PFSK-1 (cell line): ENCODE results near the gene SCNM1.
A peak's percentile ranks its signal among the peaks of the same experiment; 100 is the strongest.

ENCODE experiments used
- FOXP2 ChIP-seq: optimal IDR thresholded peaks from 2 replicates; pipeline ENCODE3; 2011; ENCODE audit warnings: borderline replicate concordance, control low read depth, inconsistent platforms; ENCODE audit not compliant: insufficient read depth; ENCODE audit errors: extremely low read length, extremely low read depth
- POLR2AphosphoS5 ChIP-seq: IDR thresholded peaks from 2 replicates; pipeline ENCODE4 v1.6.1; 2012; ENCODE audit warnings: low read depth, mild to moderate bottlenecking, control low read depth, low read length, moderate library complexity
- SIN3A ChIP-seq: IDR thresholded peaks from 2 replicates; pipeline ENCODE4 v1.6.1; 2012; ENCODE audit warnings: mild to moderate bottlenecking, low read length, moderate library complexity, borderline replicate concordance; ENCODE audit not compliant: insufficient read depth
- TAF1 ChIP-seq: IDR thresholded peaks from 2 replicates; pipeline ENCODE4 v1.6.1; 2012; ENCODE audit warnings: low read length, control low read depth, borderline replicate concordance; ENCODE audit not compliant: insufficient read depth
- TF ChIP-seq, protein P1 (sequence below), 2 experiments: IDR thresholded peaks; 2 replicates each; pipeline versions ENCODE4 v1.6.1 to v1.8.0; 2011 to 2012; ENCODE audit warnings: low read depth in 2 of 2, low read length in 2 of 2, control low read depth in 1 of 2, inconsistent platforms in 1 of 2, mild to moderate bottlenecking in 1 of 2, moderate library complexity in 1 of 2; ENCODE audit not compliant: insufficient read depth in 1 of 2

SCNM1 gene

GRCh38 chr1:151176514-151177045, 10.6 kb downstream of the SCNM1 start:
- TF ChIP-seq FOXP2 (no peak), TAF1 (no peak), SIN3A (no peak), POLR2AphosphoS5 (no peak)
- TF ChIP-seq, protein P1, sequence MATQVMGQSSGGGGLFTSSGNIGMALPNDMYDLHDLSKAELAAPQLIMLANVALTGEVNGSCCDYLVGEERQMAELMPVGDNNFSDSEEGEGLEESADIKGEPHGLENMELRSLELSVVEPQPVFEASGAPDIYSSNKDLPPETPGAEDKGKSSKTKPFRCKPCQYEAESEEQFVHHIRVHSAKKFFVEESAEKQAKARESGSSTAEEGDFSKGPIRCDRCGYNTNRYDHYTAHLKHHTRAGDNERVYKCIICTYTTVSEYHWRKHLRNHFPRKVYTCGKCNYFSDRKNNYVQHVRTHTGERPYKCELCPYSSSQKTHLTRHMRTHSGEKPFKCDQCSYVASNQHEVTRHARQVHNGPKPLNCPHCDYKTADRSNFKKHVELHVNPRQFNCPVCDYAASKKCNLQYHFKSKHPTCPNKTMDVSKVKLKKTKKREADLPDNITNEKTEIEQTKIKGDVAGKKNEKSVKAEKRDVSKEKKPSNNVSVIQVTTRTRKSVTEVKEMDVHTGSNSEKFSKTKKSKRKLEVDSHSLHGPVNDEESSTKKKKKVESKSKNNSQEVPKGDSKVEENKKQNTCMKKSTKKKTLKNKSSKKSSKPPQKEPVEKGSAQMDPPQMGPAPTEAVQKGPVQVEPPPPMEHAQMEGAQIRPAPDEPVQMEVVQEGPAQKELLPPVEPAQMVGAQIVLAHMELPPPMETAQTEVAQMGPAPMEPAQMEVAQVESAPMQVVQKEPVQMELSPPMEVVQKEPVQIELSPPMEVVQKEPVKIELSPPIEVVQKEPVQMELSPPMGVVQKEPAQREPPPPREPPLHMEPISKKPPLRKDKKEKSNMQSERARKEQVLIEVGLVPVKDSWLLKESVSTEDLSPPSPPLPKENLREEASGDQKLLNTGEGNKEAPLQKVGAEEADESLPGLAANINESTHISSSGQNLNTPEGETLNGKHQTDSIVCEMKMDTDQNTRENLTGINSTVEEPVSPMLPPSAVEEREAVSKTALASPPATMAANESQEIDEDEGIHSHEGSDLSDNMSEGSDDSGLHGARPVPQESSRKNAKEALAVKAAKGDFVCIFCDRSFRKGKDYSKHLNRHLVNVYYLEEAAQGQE (IDR thresholded peaks at IDR 0.05; ENCODE audit: insufficient read depth in 1 of 2, low read depth in 2 of 2, low read length in 2 of 2), result no peak

DNA sequence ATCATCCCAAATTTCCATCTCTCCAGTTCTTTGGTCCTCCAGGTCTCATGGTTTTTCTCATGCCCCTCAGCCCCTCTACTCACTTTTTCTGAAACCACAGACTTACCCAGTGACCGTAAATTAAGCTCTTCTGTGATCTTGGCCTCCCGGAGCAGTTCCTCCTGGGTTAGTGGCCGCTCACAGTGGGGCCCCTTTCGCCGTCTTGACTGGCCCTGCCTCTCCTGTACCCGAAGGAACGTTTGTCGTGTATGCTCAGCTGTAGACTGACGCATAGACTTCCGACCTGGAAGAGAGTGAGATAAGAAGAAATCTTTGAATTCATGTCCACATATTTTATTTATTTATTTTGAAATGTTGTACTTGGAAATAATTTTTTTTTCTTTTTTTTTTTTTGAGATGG, 18.3 kb downstream of the SCNM1 start:
- no peak for TF ChIP-seq SIN3A
- no peak for TF ChIP-seq FOXP2
- no peak for TF ChIP-seq POLR2AphosphoS5
- TF ChIP-seq TAF1, result no peak
- TF ChIP-seq, protein P1 (IDR thresholded peaks at IDR 0.05; ENCODE audit: insufficient read depth in 1 of 2, low read depth in 2 of 2, low read length in 2 of 2), result no peak

DNA sequence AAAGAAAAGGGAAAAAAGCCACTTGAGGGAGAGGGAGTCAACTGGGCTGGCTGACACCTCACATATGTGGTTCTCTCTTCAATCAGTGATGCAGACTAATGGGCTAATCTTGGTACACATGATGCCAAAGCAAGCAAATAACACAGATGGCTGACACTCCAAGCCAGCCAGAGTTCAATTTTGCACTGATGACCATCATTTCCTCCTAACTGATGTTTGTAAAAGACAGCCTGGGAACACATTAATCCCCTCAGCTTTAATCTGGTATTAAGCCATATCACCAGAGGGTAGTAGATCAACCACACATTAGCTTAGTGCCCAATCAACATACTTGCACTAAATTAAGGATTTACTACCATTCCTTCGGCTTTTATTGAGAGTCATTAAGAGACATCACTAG, 21.3 kb downstream of the SCNM1 start:
- TF ChIP-seq SIN3A, result no peak
- no peak for TF ChIP-seq TAF1
- no peak for TF ChIP-seq POLR2AphosphoS5
- no peak for TF ChIP-seq FOXP2
- TF ChIP-seq, protein P1 (IDR thresholded peaks at IDR 0.05; ENCODE audit: insufficient read depth in 1 of 2, low read depth in 2 of 2, low read length in 2 of 2), result no peak

GRCh38 chr1:151189637-151190445, 23.9 kb downstream of the SCNM1 start, which contains the start of gene VPS72:
Gene VPS72 (minus strand): TSS chr1:151190197. CDS start chr1:151190121, 76 bp downstream.
- TF ChIP-seq SIN3A, result peak; percentile 89; the same call in 1 of the 2 replicates
- peak; percentile 51 for TF ChIP-seq FOXP2
- peak; percentile 98 for TF ChIP-seq TAF1
- TF ChIP-seq, protein P1 (IDR thresholded peaks at IDR 0.05; ENCODE audit: insufficient read depth in 1 of 2, low read depth in 2 of 2, low read length in 2 of 2), result peak; percentile 41 to 47; a peak in 2 of 4 replicates
- TF ChIP-seq POLR2AphosphoS5, result peak; percentile 97
